ENCODE measurements around the gene CRYL1. TPM values are rescaled to one million over a fixed set of nuclear protein-coding genes. Genes with fewer than 3 reads are reported as not detected.
A peak's percentile ranks its signal among the peaks of the same experiment; 100 is the strongest.

The CRYL1 gene
- total and polyA plus RNA-seq, 2 experiments from 2014 or later, result 41.6 to 43.6 TPM

DNA sequence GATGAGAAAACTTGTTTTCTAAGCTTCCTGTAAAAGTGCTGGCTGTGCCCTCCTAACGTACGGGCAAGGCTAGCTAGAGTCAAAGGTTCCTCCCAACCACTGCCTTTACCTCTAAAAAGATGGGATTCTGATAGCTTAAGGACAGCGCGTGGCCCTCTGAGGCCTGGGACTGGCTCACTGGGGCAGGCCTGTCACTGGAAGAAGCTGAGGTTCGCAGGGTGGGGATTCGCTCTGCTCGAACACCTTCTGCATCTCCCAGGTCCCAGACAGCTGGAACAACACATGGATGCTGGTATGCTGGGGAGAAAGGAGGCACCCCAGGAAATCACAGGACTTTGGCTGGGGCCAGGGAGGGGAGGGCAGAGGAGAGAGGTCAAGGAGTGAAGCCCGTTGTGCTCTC lies 53.1 kb downstream of the CRYL1 start:
- Histone ChIP-seq H3K9me3 (ENCODE audit: low read depth) (no peaks in the 10 kb centered on the region), H3K27ac (no peak overlapping the region), H3K4me3 (no peak overlapping the region), H3K27me3 (no peaks in the 10 kb centered on the region), H3K36me3 (no peaks in the 10 kb centered on the region), H3K4me1 (ENCODE audit: low read depth) (no peaks in the 10 kb centered on the region)
- no peak for DNase-seq (ENCODE audit: low read depth in 1 of 2, low spot score in 1 of 2)
- no peak for TF ChIP-seq CTCF (IDR thresholded peaks at IDR 0.05; ENCODE audit: low read depth, low read length)

DNA sequence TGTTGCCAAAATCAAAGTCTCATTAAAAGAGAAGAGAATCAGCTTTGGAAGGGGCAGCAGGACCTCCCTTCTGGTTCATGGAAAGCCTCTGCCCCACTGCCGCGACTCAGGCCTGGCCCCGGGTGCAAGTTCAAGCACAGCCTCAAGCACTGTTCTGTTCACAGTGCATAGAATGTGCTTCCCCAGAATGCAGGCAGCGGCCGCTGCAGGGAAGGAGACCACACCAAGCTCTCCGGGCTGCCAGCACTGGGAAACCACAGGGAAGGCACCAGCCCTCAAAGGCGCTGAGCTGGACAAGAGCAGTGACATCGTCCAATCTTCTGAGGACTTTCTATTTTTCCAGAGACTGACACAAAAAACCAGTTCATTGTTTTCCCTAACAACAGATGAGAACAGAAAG lies 55.5 kb downstream of the CRYL1 start:
- H3K4me1 ChIP-seq (ENCODE audit: low read depth), result peaks cover 3% of the 10 kb centered on the region
- H3K9me3 ChIP-seq (ENCODE audit: low read depth), result no peaks in the 10 kb centered on the region
- no peaks in the 10 kb centered on the region for H3K27me3 ChIP-seq
- TF ChIP-seq CTCF (IDR thresholded peaks at IDR 0.05; ENCODE audit: low read depth, low read length), result no peak
- no peak overlapping the region for H3K27ac ChIP-seq
- no peak overlapping the region for H3K4me3 ChIP-seq
- H3K36me3 ChIP-seq, result no peaks in the 10 kb centered on the region
- DNase-seq (ENCODE audit: low read depth in 1 of 2, low spot score in 1 of 2), result no peak

- peaks cover 19% of the 10 kb centered on the region for H3K4me1 ChIP-seq (ENCODE audit: low read depth)
- H3K4me3 ChIP-seq, result no peak overlapping the region
- no peak overlapping the region for H3K27ac ChIP-seq
- H3K36me3 ChIP-seq, result no peaks in the 10 kb centered on the region
- DNase-seq (ENCODE audit: low read depth in 1 of 2, low spot score in 1 of 2), result no peak
- no peaks in the 10 kb centered on the region for H3K27me3 ChIP-seq
- no peak for TF ChIP-seq CTCF (IDR thresholded peaks at IDR 0.05; ENCODE audit: low read depth, low read length)
- H3K9me3 ChIP-seq (ENCODE audit: low read depth), result no peaks in the 10 kb centered on the region
Measured at GRCh38 chr13:20466371-20466770, 59.3 kb downstream of the CRYL1 start.

DNA sequence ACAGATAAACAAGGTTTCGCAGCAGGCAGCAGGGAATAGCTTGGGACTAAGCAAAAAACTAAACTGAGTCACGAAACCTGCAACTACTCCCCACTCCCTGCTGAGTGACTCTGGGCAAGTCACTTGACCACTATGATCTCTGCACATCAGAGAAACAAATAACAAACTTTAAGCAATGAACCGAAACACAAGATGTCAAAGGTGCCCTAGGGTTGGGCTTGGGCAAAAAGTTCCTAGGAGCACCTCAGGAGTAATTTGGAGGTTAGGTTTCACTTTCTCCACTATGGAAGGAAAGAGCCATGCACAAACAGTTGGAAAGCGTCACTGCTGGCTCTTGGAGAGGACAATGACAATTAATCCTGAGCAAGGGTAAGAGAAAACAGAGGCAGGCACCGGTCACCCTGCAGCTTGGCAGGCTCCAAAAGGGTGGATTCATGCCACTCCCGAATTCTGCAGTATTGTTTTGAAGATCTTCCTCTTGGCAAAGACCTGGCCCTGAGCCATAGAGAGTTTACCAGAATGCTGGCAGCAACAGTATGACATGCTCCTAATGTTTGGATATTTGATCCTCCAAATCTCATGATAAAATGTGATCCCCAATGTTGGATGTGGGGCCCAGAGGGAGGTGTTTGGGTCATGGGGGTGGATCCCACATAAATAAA lies 60.3 kb downstream of the CRYL1 start:
- DNase-seq (ENCODE audit: low read depth in 1 of 2, low spot score in 1 of 2), result peak in 1 of 2 donors; percentile 25
- TF ChIP-seq CTCF (IDR thresholded peaks at IDR 0.05; ENCODE audit: low read depth, low read length), result no peak
- no peaks in the 10 kb centered on the region for H3K36me3 ChIP-seq
- no peaks in the 10 kb centered on the region for H3K9me3 ChIP-seq (ENCODE audit: low read depth)
- no peaks in the 10 kb centered on the region for H3K27me3 ChIP-seq
- peaks cover 19% of the 10 kb centered on the region for H3K4me1 ChIP-seq (ENCODE audit: low read depth)
- no peak overlapping the region for H3K4me3 ChIP-seq
- H3K27ac ChIP-seq, result no peak overlapping the region

GRCh38 chr13:20462921-20463320 lies 62.7 kb downstream of the CRYL1 start:
- DNase-seq (ENCODE audit: low read depth in 1 of 2, low spot score in 1 of 2), result no peak
- Histone ChIP-seq H3K27ac (no peak overlapping the region), H3K9me3 (ENCODE audit: low read depth) (no peaks in the 10 kb centered on the region), H3K36me3 (no peaks in the 10 kb centered on the region), H3K4me1 (ENCODE audit: low read depth) (peaks cover 20% of the 10 kb centered on the region), H3K4me3 (no peak overlapping the region), H3K27me3 (no peaks in the 10 kb centered on the region)
- no peak for TF ChIP-seq CTCF (IDR thresholded peaks at IDR 0.05; ENCODE audit: low read depth, low read length)

All from cardiac muscle cell (in vitro differentiated cells and primary cell).